Smooth muscle cell of bladder (primary cell): ENCODE data around the gene MIEN1. TPM values are rescaled to one million over a fixed set of nuclear protein-coding genes. Genes with fewer than 3 reads are reported as not detected.

ENCODE experiments used
- total RNA-seq: library from RNA; depleted of rRNA; stranded (reverse); fragments of >200 nt; gene quantifications from 2 replicates; pipeline ENCODE4 v1.2.3, GENCODE V29; 2014

Gene MIEN1, protein sequence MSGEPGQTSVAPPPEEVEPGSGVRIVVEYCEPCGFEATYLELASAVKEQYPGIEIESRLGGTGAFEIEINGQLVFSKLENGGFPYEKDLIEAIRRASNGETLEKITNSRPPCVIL
- 13.7 and 16.4 TPM in 2 replicates for total RNA-seq

DNA sequence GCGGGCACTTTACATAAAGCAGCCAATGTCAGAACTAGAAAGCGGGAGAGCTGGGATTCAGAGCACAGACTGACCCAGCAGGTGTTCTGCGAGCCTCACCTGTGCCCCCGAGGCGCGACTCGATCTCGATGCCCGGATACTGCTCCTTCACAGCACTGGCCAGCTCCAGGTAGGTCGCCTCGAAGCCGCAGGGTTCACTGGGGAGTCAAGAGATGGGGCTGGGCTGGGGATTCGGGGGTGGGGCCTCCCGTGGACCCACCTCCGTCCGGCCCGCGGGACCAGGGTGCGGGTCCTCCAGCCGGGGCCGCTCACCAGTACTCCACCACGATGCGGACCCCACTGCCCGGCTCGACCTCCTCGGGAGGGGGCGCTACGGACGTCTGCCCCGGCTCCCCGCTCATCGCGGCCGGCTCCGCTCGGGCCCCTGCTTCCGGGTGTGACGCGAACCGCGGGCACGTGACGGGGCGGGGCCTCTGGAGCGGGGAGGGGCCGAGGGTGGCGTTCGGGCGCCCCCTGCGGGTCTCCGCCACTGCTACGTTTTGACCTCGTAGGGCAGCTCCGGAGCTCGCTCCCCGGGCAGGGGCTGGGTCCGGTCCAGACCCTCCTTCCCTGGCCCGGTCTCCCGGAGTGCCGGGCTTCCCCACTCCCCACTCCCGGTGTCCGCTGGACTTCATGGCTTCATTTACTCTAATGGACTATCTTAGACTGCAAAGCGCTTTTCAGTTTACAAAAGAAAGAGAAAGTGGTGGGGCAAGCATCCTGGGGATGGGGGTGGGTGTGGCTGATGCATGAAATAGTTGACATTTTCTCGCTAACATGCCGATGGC is at the start of gene MIEN1:
Gene MIEN1, minus strand, starts transcription at position 438 of the 827 bp plus-strand sequence. Its CDS starts 37 bp downstream, at position 401.

DNA sequence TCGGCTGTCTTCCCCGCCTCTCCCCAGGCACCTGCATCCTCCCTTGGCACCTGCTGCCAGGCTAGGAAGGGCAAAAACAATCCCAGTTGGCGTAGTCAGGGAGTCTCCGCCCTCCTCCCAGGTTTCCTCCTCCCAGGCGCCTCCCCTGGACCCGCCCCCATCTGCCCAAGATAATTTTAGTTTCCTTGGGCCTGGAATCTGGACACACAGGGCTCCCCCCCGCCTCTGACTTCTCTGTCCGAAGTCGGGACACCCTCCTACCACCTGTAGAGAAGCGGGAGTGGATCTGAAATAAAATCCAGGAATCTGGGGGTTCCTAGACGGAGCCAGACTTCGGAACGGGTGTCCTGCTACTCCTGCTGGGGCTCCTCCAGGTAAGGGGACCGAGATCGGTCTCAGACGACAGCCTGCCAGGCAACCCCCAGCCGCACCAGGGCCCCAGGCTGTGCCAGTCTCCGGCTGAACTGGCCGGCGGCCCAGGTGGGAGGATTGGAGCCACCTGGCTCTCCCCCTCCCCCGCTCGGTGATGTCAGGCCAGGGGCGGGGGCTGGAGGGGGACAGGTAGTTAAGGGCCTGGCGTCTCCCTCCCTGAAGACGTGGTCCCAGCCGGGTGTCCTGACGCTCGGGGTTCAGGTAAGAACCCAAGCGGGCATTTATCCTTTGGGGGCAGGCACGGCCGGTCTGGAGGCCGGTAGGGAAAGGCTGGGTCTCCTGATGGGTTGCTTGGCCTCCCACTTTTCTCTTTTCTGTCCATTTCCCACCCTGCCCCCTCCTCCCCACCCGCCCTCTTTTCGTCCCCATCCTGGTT is 7.6 kb upstream of the MIEN1 start, which contains the start of gene GRB7:
Gene GRB7, plus strand, starts transcription at position 179 of the 808 bp plus-strand sequence. CDS start 4,364 bp downstream, outside the sequence.

DNA sequence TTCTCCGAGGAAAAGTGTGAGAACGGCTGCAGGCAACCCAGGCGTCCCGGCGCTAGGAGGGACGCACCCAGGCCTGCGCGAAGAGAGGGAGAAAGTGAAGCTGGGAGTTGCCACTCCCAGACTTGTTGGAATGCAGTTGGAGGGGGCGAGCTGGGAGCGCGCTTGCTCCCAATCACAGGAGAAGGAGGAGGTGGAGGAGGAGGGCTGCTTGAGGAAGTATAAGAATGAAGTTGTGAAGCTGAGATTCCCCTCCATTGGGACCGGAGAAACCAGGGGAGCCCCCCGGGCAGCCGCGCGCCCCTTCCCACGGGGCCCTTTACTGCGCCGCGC is 30.5 kb downstream of the MIEN1 start, which contains the start of gene ERBB2:
Gene ERBB2, plus strand, starts transcription at position 247 of the 330 bp plus-strand sequence. CDS start 175 bp downstream, outside the sequence.

DNA sequence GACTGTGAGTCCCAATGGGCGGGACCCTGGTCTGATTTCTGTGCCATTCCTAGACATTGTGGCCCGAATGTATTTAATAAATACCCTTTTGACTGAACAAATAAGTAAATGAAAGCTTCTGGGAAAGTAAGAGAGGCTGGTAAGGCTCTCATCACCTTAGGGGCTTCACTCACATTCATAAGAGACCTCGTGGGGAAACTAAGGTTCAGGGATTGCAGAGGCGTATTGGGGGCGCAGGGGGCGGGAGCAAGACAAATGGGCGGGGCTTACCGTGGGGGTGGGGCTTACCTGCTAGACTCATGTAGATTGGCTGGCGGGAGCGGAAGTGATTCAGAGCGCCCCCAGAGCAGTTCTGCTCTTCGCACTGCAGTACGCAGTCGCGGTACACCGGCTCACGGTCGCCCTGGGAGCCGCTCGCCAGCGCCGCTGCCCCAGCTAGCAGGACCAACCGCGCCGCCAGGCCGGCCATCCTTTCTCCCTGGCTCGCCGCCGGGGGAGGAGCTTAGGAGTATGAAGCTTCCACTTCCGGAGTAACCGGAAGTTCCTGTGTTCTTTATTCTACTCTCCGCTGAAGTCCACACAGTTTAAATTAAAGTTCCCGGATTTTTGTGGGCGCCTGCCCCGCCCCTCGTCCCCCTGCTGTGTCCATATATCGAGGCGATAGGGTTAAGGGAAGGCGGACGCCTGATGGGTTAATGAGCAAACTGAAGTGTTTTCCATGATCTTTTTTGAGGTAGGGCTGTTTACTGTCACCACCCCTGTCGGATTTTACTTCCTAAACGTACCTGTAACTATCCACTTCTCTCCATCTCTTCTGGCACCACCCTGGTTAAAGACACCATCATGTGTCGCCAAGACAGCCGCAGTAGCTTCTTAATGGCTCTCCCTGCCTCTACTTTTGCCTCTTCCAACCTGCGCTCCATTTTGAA is 42.5 kb downstream of the MIEN1 start, which contains the start of gene PGAP3:
Gene PGAP3, minus strand, starts transcription at position 512 of the 929 bp plus-strand sequence. Its CDS starts 43 bp downstream, at position 469.

Other genes starting within 250 kb of the MIEN1 start
- gene NEUROD2, start 122.6 kb downstream of the MIEN1 start, total RNA-seq = not detected in 2 replicates
- gene PPP1R1B, start 103.6 kb downstream of the MIEN1 start, total RNA-seq = not detected in 2 replicates
- 19.8 and 30.2 TPM in 2 replicates for gene STARD3, start 93.4 kb downstream of the MIEN1 start, total RNA-seq
- gene TCAP, start 65.2 kb downstream of the MIEN1 start, total RNA-seq = 0.14 and 0.37 TPM in 2 replicates
- gene PNMT, start 62.1 kb downstream of the MIEN1 start, total RNA-seq = not detected in 2 replicates
- 10.8 and 15.0 TPM in 2 replicates for gene PGAP3, start 42.5 kb downstream of the MIEN1 start, total RNA-seq
- 27.7 and 34.1 TPM in 2 replicates for gene ERBB2, start 30.5 kb downstream of the MIEN1 start, total RNA-seq
- not detected in 2 replicates for gene GRB7, start 7.4 kb upstream of the MIEN1 start, total RNA-seq
- under 0.01 TPM in 1 of 2 replicates, not detected in the other for gene IKZF3, start 133.8 kb upstream of the MIEN1 start, total RNA-seq
- gene ZPBP2, start 137.7 kb upstream of the MIEN1 start, total RNA-seq = not detected in 2 replicates
- gene GSDMB, start 188.1 kb upstream of the MIEN1 start, total RNA-seq = 3.0 and 8.9 TPM in 2 replicates
- 57.9 and 89.4 TPM in 2 replicates for gene ORMDL3, start 197.1 kb upstream of the MIEN1 start, total RNA-seq
- gene LRRC3C, start 197.2 kb upstream of the MIEN1 start, total RNA-seq = not detected in 2 replicates
- not detected in 2 replicates for gene GSDMA, start 232.5 kb upstream of the MIEN1 start, total RNA-seq